Prostate gland (tissue), 2 donors: Measurements from ENCODE around the gene ABCA7.

Experiments used
- CTCF ChIP-seq, 4 experiments: fragments of 200-600 bp in 2 of 4; fragments of 450-650 bp in 2 of 4; sonication (generic) in 2 of 4; IDR thresholded peaks; 1 replicate in 3 of 4; 2 replicates in 1 of 4; pipeline ENCODE4 v1.5.1; 2016 to 2019; ENCODE audit warnings: antibody characterized with exemption in 4 of 4, mild to moderate bottlenecking in 2 of 4, moderate library complexity in 2 of 4
- POLR2A ChIP-seq: fragments of 450-650 bp; IDR thresholded peaks from one replicate; pipeline ENCODE4 v1.6.1; 2016; ENCODE audit warnings: antibody characterized with exemption, mild to moderate bottlenecking
- POLR2AphosphoS5 ChIP-seq: sonication (generic); formaldehyde crosslinking; IDR thresholded peaks from one replicate; pipeline ENCODE4 v1.6.1; 2017; ENCODE audit warnings: antibody characterized with exemption

GRCh38 chr19:1035998-1036621 lies 3.8 kb upstream of the ABCA7 start:
- TF ChIP-seq POLR2AphosphoS5 (no peak), CTCF (IDR thresholded peaks at IDR 0.05) (no peak), POLR2A (no peak)
